ENCODE results near the gene IDH1.

The IDH1 gene

GRCh38 chr2:208208335-208209085 lies 46.4 kb downstream of the IDH1 start:
- no peak for DNase-seq

GRCh38 chr2:208207769-208208168 lies 47.1 kb downstream of the IDH1 start:
- no peak for DNase-seq

GRCh38 chr2:208204166-208204565 lies 50.7 kb downstream of the IDH1 start:
- no peak for DNase-seq

GRCh38 chr2:208195531-208195930 lies 59.3 kb downstream of the IDH1 start:
- DNase-seq = no peak

- no peak for DNase-seq
These were observed 62.1 kb downstream of the IDH1 start for GRCh38 chr2:208192611-208193236.

GRCh38 chr2:208189810-208190503 lies 64.9 kb downstream of the IDH1 start, which contains the start of gene C2orf80:
TSS of gene C2orf80 (minus strand) at chr2:208190030. CDS start at chr2:208186986, 3,044 bp downstream.
- DNase-seq = no peak

- no peak for DNase-seq
These were observed 65.6 kb downstream of the IDH1 start for GRCh38 chr2:208189069-208189809.

- no peak for DNase-seq
These were observed 68.0 kb downstream of the IDH1 start for GRCh38 chr2:208186893-208187292.

- no peak for DNase-seq
These were observed 68.4 kb downstream of the IDH1 start for GRCh38 chr2:208186465-208186864.

Data from activated CD4-positive, CD25-positive, alpha-beta regulatory T cell (primary cell).